ENCODE measurements around the gene NF2.
"Not testable (repeated sequence)": the region's sequence is repeated elsewhere in the genome, so short reads cannot be mapped to it uniquely, and the experiment has no call there.

NF2 gene

DNA sequence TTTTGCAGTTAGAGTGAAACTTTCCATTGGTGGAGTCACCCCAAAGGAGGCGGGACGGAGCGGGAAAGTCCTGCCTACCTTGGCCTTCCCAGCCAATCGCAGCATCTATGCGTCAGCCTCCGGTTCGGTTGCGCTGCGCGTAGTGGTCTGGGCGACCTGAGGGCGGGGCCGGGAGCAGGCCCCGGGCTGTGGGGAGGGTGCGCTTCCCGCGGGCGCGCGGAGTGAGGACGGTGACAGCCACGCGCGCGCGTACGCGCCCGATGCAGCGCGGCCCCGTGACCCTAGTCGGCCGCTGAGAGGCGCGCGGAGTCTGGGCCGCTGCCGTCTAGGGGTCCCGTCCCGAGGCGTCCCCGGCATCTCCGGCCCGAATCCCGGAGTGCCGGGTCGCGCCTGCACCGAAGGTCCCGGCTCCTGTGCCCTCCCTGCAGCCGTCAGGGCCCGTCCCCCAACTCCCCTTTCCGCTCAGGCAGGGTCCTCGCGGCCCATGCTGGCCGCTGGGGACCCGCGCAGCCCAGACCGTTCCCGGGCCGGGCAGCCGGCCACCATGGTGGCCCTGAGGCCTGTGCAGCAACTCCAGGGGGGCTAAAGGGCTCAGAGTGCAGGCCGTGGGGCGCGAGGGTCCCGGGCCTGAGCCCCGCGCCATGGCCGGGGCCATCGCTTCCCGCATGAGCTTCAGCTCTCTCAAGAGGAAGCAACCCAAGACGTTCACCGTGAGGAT, at the start of gene NF2:
NF2 (plus strand) TSS at position 276 of the 718 bp plus-strand sequence; CDS start at position 642, 366 bp downstream.
- no peak for DNase-seq

DNA sequence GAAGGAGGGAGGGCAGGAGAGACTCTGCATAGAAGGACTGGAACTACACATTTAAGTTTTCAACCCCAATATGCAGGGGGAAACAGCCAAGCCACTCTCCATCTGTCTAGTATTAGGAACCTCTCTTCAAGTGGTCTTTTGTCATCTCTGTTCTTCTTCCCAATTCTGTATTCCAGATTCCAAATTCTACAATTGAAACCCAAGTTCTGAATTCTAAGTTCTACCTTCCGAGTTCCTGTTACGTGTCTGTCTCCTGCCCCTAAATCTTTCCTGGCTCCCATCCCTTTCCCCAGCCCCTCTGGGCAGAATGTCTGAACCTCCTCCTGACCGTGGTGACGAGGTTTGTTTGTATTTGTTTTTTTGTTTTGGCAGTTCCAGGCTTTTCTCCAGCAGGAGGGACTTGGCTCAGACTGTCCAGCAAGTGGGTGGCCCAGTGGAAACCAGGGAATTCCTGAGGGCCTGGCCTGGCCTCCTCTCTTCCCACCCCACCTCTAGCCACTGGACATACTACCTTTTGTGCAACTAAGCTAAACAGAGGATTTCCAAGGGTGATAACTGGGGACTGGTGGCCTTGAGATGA, 48.3 kb upstream of the NF2 start:
- DNase-seq: no peak

DNA sequence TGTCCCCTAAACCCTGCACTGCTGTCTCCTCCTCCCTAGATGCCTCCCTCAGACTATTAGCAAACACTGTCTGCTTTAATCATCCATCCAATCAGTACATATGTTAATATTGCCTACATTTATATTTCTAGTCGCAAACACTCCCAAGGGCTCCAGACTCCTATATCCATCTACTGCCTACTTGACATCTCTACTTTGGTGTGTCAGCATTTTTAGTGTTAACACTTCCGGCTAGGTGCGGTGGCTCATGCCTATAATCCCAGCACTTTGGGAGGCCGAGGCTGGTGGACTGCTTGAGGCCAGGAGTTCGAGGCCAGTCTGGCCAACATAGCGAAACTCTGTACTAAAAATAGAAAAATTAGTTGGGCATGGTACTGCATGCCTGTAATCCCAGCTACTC, 44.4 kb upstream of the NF2 start:
- no peak for DNase-seq

DNA sequence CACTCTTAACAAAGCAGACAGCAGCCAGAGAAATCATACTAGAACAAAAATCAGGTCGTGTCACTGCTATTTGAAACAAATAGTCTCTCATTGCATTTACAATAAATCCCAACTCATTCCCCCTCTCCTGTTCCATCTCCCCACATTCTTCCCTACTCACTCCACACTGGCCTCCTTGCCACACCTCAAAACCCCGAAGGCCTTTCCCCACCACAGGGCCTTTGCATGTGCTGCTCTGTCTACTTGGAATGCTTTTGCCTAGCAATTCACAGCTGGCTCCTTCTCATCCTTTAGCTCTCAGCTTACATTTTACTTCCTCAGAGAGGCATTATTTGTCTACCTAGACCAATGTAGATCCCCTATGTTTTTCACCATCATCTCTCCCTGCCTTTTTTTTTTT, 43.6 kb upstream of the NF2 start:
- DNase-seq: no peak

DNA sequence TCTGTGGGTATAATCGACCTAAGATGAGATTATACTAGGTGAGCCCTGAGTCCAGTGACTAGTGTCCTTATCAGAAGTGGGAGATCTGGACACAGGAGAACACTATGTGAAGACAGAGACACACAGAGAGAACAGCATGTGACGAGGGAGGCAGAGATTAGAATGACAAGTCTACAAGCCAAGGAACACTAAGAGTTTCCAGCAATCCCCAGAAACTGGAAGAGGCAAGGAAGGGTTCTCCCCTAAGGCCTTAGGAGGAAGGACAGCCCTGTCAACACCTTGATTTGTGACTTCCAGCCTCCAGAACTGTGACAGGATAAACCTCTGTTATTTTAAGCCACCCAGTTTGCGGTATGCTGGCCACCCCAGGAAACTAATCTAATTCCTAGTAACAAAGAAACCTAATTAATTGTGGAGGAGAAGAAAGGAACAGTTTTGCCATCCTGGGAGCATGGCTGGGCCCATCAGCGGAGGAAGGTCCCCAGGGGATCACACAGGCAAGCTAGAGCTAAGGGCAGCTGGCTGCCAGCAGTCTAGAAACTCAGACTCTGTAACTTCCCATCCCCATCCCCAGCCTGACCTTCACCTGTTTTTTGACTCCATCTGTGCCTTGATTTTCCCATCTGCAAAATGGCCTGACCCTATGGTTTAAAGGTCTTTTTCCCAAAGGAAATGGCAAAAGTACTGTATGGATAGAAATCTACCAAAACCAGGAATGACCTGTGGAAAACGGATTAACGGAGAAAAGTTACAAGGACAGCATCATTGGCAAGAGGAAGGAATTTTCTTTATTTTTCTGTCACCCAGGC, 39.6 kb upstream of the NF2 start:
- DNase-seq: no peak

DNA sequence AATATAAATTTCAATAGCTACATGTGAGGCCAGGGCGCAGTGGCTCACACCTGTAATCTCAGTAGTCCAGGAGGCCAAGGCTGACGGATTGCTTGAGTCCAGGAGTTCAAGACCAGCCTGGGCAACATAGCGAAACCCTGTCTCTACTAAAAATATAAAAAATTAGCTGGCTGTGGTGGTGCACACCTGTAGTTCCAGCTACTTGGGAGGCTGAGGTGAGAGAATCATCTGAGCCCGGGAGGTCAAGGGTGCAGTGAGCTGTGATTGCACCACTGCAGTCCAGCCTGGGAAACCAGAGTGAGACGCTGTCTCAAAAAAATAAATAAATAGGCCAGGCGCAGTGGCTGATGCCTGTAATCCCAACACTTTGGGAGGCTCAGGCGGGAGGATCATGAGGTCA, 36.9 kb upstream of the NF2 start:
- DNase-seq: not testable (repeated sequence)

DNA sequence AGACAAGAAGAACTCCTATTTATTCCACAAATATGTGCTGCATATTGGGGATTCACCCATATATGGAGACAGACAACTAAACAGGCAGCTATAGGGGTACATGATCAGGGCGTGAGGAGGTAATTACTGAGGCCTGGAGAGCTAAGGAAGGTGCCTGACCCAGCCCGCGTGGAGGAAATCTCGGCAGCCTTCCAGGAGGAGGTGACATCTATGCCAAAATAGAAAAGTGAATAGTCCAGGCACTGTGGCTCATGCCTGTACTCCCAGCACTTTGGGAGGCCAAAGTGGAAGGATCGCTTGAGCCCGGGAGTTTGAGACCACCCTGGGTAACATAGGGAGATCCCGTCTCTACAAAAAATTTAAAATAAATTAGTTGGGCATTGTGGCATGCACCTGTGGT, 36.1 kb upstream of the NF2 start:
- no peak for DNase-seq

DNA sequence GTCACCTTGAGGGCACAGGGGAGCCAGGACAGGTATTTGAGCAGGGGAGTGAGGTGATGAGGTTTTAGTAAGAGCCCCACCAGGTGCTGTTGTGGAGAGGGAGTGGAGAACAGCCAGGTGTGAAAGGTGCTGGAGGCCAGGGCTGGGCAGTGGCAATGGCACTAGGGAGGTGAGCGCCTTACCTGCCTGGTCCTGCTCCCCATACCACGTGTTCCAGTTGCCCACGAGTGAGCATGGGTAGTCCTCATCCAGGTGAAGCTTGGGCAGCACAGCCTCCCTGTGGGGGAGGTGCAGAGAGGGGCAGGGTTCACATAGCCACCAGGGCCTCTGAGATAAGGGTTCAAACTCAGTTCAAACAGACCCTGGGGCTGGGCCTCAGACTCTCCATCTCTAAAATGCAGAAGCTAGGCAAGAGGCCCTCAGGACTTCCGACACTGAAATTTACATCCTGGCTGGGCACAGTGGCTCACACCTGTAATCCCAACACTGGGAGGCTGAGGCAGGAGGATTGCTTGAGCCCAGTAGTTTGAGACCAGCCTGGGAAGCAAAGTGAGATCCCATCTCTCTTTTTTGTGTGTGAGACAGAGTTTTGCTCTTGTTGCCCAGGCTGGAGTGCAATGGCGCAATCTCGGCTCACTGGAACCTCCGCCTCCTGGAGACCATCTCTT, 34.3 kb upstream of the NF2 start:
- no peak for DNase-seq

DNA sequence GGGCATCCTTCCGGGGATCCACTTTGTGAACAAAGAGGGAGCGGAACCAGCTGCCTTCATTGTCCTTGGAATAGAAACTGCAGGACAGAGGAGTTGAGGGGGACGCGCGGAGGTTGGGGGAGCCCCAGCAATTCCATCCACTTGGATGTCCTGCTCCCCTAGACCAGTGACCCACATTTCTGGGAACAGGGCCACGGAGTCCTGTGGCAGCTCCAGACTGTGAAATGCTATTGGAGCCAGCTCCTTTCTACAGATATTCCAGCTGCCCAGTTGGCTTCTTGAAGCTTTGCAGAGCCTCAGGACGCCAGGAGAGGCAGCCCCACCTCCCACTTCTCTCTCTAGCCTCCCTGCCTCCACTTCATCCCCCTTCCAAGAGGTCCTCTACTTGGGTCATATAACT, 33.0 kb upstream of the NF2 start:
- no peak for DNase-seq

DNA sequence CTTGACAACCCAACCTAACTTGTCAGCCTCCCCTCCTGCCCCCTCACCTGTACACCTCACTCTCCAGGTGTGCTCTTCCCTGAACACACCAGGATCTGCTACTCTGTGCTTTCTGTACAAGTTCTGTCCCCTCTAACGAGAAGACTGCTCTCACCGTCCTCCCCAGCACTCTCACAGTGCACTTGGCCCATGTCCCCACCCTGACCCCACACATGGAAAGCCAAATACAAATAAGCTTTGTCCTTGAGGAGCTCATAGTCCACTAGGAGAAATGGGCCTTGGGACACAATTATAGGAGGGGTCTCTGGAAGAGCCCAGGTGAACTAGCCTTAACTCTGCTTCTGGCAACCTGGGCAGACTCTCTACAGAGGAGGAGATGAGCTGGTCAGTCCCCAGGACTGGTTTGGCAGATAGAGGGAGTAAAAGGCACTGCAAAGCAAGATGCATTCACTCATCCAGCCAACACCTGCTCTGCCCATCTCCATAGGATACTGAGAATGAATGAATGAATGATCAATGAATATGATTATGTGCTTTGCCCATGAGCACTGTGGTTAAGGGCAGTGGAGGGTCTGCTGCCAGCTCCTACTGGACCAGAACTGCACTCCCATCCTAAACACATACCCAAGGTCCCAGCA, 32.4 kb upstream of the NF2 start:
- no peak for DNase-seq

DNA sequence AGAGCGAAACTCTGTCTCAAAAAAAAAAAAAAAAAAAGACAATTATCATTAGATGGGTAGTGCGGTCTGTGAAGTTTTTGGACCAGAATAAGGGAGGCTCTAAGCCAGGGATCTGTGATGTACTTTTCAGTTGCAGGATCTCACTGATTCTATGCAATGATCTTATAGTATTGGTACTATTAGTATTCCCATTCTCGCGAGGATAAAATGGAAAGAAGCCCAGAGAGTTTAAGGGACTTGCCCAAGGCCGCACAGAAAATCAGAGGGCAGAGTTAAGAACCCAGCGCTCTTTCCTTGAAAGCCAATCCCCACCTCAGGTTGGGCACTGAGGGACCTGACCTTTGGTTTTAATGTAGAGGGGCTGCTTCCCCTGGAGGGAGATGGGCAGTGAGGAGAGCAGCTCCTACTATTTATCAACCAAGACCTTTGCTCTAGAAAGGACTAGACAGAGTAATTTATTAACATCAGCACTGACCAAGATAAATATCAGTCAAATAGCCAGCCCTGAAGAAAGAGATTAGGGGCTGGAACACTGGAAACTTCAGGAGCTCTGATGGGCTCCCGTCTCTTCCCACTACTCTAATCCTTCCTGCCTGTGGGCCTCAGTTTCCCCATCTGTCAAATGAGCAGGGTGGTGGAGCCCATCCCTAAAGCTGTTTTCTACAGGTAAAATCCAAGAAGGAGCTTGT, 28.5 kb upstream of the NF2 start:
- no peak for DNase-seq

DNA sequence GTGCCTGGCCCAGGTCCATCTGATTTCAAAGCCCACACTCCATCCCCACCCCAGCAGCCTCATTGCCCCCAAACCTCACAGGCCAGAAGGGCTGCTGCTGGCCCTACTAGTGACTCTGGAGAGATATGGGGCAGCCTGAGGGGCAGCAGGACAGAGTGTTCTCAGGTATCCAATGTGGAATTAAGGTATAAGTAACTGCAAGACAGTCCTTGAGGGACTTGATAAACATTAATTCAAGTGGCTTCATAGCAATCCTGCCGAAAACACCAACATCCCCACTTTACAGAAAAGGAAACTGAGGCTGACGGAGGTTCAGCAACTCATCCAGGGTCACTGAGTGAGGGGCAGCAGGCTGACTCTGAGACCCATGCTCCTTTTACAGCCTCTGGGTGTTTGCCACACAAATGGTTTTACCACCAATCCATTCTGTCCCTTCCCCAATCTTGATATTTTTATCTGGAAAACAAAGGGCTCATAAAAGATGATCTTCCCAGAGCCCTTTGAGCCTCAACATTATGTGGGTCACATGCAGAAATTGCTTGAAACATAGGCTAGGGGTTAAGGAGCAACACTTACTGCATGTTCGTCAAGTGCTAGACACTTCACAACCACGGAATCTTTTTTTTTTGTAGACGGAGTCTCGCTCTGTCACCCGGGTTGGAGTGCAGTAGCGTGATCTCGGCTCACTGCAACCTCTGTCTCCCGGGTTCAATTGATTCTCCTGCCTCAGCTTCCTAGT, 24.8 kb upstream of the NF2 start:
- DNase-seq: no peak

DNA sequence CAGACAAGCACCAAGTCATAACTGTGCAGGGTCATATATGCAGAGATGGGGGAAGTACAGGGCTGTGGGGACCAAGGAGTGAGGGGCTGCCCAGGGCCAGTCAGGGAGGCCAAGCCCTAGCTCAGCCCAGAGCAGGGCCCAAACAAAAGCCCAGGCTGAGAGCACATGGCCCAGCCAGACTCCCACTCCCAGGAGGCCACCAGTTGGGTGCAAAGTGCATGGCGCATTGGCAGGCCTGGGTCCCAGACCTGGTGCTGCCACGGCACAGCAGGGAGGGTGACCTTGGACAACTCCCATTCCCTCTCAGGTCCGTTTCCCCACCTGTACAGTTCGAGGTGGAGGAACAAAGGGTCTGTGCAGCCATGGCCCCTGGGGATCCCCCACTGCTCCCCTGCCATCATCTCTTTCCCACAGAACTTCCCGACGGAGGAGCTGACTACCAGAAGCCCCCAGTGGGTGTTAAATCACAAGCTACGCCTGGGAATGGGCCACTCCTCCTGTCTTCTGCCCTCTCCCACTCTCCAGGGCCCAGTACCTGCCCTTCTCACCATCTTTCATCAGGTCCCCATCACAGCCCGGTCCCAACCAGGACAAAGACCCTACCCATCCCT, 23.1 kb upstream of the NF2 start:
- no peak for DNase-seq

DNA sequence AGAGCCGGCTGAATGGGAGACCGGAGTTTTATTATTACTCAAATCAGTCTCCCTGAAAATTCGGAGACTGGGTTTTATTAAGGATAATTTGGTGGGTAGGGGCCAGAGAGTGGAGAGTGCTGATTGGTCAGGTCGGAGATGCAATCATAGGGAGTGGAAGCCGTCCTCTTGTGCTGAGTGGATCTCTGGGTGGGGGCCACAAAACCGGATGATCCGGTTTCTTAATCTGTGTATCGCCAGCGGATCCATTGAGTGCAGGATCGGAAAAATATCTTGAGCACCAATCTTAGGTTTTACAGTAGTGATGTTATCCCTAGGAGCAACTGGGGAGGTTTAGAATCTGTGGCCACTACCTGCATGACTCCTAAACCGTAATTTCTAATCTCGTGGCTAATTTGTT, 21.6 kb upstream of the NF2 start:
- DNase-seq: no peak

DNA sequence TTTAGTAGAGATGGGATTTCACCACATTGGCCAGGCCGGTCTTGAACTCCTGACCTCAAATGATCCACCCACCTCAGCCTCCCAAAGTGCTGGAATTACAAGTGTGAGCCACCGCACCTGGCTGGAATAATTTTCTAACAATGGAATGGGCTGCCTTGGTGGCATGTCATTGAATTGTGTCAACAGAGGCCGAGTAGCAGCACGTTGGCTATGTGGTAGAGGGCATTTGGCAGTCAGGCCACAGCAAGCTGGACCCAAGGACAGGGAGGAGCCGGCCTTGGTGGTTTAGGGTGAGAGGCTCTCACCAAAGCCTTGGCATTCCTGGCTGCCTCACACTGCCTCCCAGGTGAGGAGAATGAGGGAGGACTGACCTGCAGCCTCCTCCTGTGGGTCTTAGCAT, 18.5 kb upstream of the NF2 start:
- no peak for DNase-seq

DNA sequence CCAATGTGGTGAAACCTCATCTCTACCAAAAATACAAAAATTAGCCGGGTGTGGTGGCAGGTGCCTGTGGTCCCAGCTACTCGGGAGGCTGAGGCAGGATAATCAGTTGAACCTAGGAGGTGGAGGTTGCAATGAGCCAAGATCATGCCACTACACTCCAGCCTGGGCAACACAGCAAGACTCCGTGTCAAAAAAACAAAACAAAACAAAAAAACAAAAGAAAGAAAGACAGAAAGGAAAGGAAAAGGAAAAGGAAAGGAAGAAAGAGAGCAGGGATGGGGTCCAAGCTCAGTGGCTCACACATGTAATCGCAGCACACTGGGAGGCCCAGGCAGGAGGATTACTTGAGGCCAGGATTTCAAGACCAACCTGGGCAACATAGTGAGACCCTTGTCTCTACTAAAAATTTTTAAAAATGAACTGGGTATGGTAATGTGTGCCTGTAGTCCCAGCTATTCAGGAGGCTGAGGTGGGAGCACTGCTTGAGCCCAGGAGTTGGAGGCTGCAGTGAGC, 17.2 kb upstream of the NF2 start:
- DNase-seq: not testable (repeated sequence)

DNA sequence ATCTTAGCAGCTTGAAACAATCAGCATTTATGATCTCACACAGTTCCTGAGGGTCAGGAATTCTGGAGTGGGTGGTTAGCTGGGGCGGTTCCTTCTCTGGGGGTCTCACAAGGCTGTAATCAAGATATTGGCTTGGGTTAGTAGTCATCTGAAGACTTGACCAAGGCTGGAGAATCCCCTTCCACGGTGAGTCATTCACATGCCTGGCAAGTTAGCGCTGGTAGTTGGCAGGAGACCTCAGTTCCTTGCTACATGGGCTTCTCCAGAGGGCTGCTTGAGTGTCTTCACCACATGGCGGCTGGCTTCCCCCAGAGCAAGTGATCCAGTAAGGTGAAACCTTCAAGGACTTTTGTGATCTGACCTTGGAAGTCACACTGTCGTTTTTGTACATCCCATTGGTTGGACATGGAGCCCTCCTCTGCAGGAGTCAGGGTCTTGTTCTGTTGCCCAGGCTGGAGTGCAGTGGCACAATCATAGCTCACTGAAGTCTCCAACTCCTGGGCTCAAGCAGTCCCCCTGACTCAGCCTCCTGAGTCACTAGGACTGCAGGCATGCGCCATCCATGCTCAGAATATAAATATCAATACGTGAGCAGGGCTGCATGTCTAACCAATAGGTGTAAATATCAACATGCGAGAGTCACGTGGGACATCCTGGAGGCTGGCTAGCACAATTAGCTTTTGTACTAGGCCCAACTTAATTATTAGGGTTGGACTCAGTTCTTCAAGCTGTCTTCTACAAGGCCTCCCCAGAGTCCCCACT, 15.3 kb upstream of the NF2 start:
- peak; percentile 69 for DNase-seq

DNA sequence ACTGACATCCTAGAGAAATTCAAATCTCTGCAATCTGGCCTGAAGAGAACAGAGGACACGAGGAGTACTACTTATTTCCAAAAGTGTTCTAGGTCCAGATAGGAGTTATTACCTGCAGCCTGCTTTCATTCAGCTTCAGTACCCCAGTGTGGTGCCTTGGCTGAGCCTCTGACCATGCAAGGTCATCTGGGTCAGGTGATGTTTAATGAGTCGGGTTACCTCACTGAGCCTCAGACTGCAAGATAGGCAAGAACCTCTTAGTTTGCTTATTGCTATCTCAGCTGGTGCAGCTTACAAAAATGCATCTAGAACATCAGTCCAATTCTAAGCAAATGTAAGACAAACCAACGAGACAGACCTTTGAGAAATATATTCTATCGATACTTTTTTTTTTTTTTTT, 9.5 kb upstream of the NF2 start:
- no peak for DNase-seq

DNA sequence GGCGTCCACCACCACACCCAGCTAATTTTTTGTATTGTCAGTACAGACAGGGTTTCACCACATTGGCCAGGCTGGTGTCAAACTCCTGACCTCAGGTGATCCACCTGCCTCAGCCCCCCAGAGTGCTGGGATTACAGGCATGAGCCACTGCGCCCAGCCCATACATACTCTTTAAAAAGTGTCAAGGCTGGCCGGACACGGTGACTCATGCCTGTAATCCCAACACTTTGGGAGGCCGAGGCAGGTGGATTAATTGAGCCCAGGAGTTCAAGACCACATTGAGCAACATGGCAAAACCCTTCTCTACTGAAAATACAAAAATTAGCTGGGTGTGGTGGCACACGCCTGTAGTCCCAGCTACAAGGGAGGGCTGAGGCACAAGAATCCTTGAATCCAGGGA, 9.0 kb upstream of the NF2 start:
- not testable (repeated sequence) for DNase-seq

DNA sequence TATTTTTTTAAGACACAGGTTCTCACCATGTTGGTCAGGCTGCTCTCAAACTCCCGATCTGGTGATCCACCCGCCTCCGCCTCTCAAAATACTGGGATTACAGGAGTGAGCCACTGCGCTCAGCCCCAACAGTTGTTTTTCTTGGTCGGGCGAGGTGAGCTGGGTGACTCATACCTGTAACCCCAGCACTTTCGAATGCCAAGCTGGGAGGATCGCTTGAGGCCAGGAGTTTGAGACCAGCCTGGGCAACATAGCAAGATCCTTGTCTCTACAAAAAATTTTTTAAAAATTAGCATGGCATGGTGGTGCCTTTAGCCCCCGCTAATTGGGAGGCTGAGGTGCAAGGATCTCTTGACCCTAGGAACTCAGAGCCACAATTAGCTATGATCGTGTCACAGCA, 7.0 kb upstream of the NF2 start:
- no peak for DNase-seq
